NCI-H1930 (cell line): ENCODE data around the gene GRB2.
A peak's percentile ranks its signal among the peaks of the same experiment; 100 is the strongest.

Source experiments
- DNase-seq, 2 experiments: peaks; one replicate each; lab custom pipeline; 2025; lab: John Stamatoyannopoulos, UW

Gene GRB2

GRCh38 chr17:75277664-75278071, 127.8 kb downstream of the GRB2 start:
- DNase-seq, result no peak

- no peak for DNase-seq
These were observed 131.3 kb downstream of the GRB2 start for GRCh38 chr17:75273977-75274708.

DNA sequence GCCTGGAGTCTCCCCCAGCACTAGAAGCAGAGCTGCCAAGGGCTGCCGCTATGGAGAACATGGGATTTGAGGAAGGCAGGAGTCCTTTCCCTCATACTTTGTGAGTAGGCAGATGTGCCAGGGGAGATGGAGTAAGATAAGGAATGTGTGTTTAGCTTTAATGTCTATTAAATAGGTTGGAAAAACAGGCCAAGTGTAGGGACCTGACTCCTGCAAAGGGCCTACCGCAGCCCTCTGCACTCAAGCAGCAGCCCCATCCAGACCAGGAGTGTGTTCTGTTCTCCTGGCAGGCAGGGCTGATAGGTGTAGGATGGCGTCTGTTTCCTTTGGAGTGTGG, 132.7 kb downstream of the GRB2 start:
- no peak for DNase-seq

GRCh38 chr17:75271955-75272847, 133.3 kb downstream of the GRB2 start:
- no peak for DNase-seq

DNA sequence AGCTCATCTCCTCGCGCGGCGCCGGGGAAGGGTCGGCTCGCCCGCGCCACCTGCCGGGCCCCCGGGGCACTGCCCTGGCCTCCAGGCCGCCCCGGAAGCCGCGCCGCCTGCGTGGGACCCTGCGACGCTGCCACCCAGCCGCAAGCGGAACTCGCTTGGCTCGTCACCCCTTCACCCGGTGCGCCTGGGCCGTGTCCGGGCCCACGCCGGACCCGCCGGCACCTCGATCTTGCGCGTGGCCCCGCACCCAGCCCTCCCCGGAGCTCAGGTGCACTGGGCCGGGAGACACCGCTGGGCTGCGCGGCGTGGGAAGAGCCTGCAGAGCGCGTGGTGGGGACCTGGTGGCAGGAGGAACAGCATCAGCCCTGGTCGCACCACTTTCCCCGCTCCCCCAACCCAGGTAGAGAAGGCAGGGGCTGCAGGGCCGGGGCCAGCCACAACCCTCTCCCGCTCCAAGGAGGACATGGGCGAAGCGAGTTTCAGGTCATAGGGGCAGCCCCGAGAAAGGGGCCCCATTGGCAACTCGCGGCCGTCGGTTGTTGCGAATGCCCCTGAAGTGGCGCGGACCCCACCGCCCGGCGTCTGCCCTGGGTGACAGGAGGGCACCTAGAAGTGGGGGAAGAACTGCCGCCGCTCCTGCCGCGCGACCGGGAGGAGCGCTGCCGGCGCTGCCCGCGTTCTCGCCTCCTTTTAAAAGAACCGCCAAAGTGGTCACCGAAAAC, 134.1 kb downstream of the GRB2 start:
- peak in 1 of 2 experiments; percentile 91 for DNase-seq

DNA sequence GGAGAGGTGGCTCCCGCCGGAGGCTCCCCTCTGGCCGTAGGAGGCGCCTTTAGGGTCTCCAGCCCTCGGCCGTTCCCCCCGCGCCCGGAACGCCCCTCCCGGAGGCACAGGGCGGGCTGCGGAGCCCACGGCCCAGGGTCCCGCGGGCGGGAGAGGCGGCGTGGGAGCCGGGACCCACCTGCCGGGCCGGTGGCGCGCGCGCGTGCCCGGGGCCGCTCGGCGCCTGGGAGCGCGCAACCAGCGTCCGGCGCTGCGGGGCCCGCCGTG, 134.6 kb downstream of the GRB2 start, which contains the start of gene MIF4GD:
Gene MIF4GD (minus strand): TSS at position 266 of the 267 bp plus-strand sequence. CDS start 1,036 bp downstream, outside the sequence.
- DNase-seq, result peak in 1 of 2 experiments; percentile 51

GRCh38 chr17:75270218-75270965, 135.1 kb downstream of the GRB2 start:
- peak; percentile 61 to 63 for DNase-seq

- no peak for DNase-seq
These were observed 135.6 kb downstream of the GRB2 start for GRCh38 chr17:75269844-75270217.
